Measurements from ENCODE around the gene SUCLG2.

The SUCLG2 gene

GRCh38 chr3:67437090-67437489 lies 217.3 kb downstream of the SUCLG2 start:
- DNase-seq = no peak

GRCh38 chr3:67433109-67433508 lies 221.3 kb downstream of the SUCLG2 start:
- no peak for DNase-seq

GRCh38 chr3:67431887-67432286 lies 222.5 kb downstream of the SUCLG2 start:
- no peak for DNase-seq

- no peak for DNase-seq
Observed at GRCh38 chr3:67423722-67424121, 230.7 kb downstream of the SUCLG2 start.

GRCh38 chr3:67421912-67422311 lies 232.5 kb downstream of the SUCLG2 start:
- no peak for DNase-seq

GRCh38 chr3:67419779-67420178 lies 234.6 kb downstream of the SUCLG2 start:
- DNase-seq = no peak

GRCh38 chr3:67419218-67419529 lies 235.2 kb downstream of the SUCLG2 start:
- no peak for DNase-seq

- DNase-seq = no peak
Observed at GRCh38 chr3:67418426-67419217, 235.8 kb downstream of the SUCLG2 start.

- no peak for DNase-seq
Observed at GRCh38 chr3:67416703-67417102, 237.7 kb downstream of the SUCLG2 start.

GRCh38 chr3:67415511-67415910 lies 238.9 kb downstream of the SUCLG2 start:
- no peak for DNase-seq

GRCh38 chr3:67414740-67415139 lies 239.7 kb downstream of the SUCLG2 start:
- DNase-seq = no peak

- no peak for DNase-seq
Observed at GRCh38 chr3:67405193-67405592, 249.2 kb downstream of the SUCLG2 start.

- no peak for DNase-seq
Observed at GRCh38 chr3:67402873-67403272, 251.5 kb downstream of the SUCLG2 start.

GRCh38 chr3:67401921-67402320 lies 252.5 kb downstream of the SUCLG2 start:
- DNase-seq = no peak

GRCh38 chr3:67400476-67400875 lies 253.9 kb downstream of the SUCLG2 start:
- DNase-seq = no peak

GRCh38 chr3:67389176-67389575 lies 265.2 kb downstream of the SUCLG2 start:
- no peak for DNase-seq

- no peak for DNase-seq
Observed at GRCh38 chr3:67388738-67389137, 265.7 kb downstream of the SUCLG2 start.

- no peak for DNase-seq
Observed at GRCh38 chr3:67386451-67386850, 268.0 kb downstream of the SUCLG2 start.

GRCh38 chr3:67384760-67385397 lies 269.5 kb downstream of the SUCLG2 start:
- DNase-seq = no peak

GRCh38 chr3:67384016-67384415 lies 270.4 kb downstream of the SUCLG2 start:
- DNase-seq = no peak

GRCh38 chr3:67383379-67383778 lies 271.0 kb downstream of the SUCLG2 start:
- DNase-seq = no peak

GRCh38 chr3:67382536-67382935 lies 271.9 kb downstream of the SUCLG2 start:
- DNase-seq = no peak

GRCh38 chr3:67381667-67382272 lies 272.6 kb downstream of the SUCLG2 start:
- peak; percentile 3 for DNase-seq

- DNase-seq = no peak
Observed at GRCh38 chr3:67380118-67380517, 274.3 kb downstream of the SUCLG2 start.

All from kidney glomerular epithelial cell (primary cell).